Cardiac muscle cell (in vitro differentiated cells and primary cell): ENCODE results near the gene TUBB. TPM values are rescaled to one million over a fixed set of nuclear protein-coding genes. Genes with fewer than 3 reads are reported as not detected.
"Not testable (repeated sequence)": the region's sequence is repeated elsewhere in the genome, so short reads cannot be mapped to it uniquely, and the experiment has no call there.

Experiments used
- DNase-seq, 2 donors: peaks; one replicate each; pipeline versions ENCODE4 v3.0.0 to v3.0.0-alpha.2; 2010 to 2017; ENCODE audit warnings: low read depth in 1 of 2, low spot score in 1 of 2
- H3K27ac ChIP-seq: fragments of 200-600 bp; sonication (generic); 2 replicates; pipeline ENCODE4 v1.5.1; 2016
- H3K27me3 ChIP-seq: fragments of 200-600 bp; sonication (generic); 2 replicates; pipeline ENCODE4 v1.6.0; 2016; ENCODE audit warnings: control low read depth
- H3K36me3 ChIP-seq: fragments of 200-600 bp; sonication (generic); 2 replicates; pipeline ENCODE4 v1.5.1; 2016; ENCODE audit warnings: control low read depth
- H3K4me1 ChIP-seq: fragments of 200-600 bp; sonication (generic); 2 replicates; pipeline ENCODE4 v1.8.1; 2017; ENCODE audit warnings: low read depth, mild to moderate bottlenecking, mixed run types
- H3K4me3 ChIP-seq: fragments of 200-600 bp; sonication (generic); 2 replicates; pipeline ENCODE4 v1.5.1; 2016; ENCODE audit warnings: mild to moderate bottlenecking
- H3K9me3 ChIP-seq: fragments of 200-600 bp; sonication (generic); 2 replicates; pipeline ENCODE4 v1.5.1; 2017; ENCODE audit warnings: low read depth, mild to moderate bottlenecking, control low read depth
- CTCF ChIP-seq: IDR thresholded peaks from 2 replicates; pipeline ENCODE4 v1.5.1; 2012; ENCODE audit warnings: low read depth, mild to moderate bottlenecking, low read length
- polyA plus RNA-seq: library from polyadenylated mRNA; unstranded; fragments of >200 nt; fragmentation: Nextera tagmentation; extraction: Ambion mirVana; gene quantifications from 2 replicates; pipeline ENCODE4 v1.2.1, GENCODE V29; 2016
- total RNA-seq: library from RNA; depleted of rRNA; stranded (reverse); fragments of >200 nt; gene quantifications from 2 replicates; pipeline ENCODE4 v1.2.3, GENCODE V29; 2016

TUBB gene
- total and polyA plus RNA-seq, 2 experiments from 2014 or later: 675 to 827 TPM

GRCh38 chr6:30761791-30762429 is 41.8 kb downstream of the TUBB start:
- Histone ChIP-seq H3K9me3 (no peaks in the 10 kb centered on the region), H3K27ac (no peak overlapping the region), H3K4me3 (no peak overlapping the region), H3K27me3 (no peaks in the 10 kb centered on the region), H3K36me3 (no peaks in the 10 kb centered on the region), H3K4me1 (peaks cover 32% of the 10 kb centered on the region)
- no peak for DNase-seq
- TF ChIP-seq CTCF: no peak

- Histone ChIP-seq H3K27me3 (no peaks in the 10 kb centered on the region), H3K9me3 (no peaks in the 10 kb centered on the region), H3K4me1 (peaks cover 19% of the 10 kb centered on the region), H3K27ac (peak overlapping the region; percentile 99), H3K36me3 (no peaks in the 10 kb centered on the region), H3K4me3 (no peak overlapping the region)
- no peak for DNase-seq
- TF ChIP-seq CTCF: no peak
Measured at GRCh38 chr6:30763155-30763617, 43.0 kb downstream of the TUBB start.

GRCh38 chr6:30763618-30764489 is 43.7 kb downstream of the TUBB start:
- Histone ChIP-seq H3K9me3 (no peaks in the 10 kb centered on the region), H3K4me3 (no peak overlapping the region), H3K4me1 (peaks cover 19% of the 10 kb centered on the region), H3K27ac (peak overlapping the region; percentile 99), H3K27me3 (no peaks in the 10 kb centered on the region), H3K36me3 (no peaks in the 10 kb centered on the region)
- DNase-seq: peak; percentile 65 to 86
- peak; percentile 12 for TF ChIP-seq CTCF

DNA sequence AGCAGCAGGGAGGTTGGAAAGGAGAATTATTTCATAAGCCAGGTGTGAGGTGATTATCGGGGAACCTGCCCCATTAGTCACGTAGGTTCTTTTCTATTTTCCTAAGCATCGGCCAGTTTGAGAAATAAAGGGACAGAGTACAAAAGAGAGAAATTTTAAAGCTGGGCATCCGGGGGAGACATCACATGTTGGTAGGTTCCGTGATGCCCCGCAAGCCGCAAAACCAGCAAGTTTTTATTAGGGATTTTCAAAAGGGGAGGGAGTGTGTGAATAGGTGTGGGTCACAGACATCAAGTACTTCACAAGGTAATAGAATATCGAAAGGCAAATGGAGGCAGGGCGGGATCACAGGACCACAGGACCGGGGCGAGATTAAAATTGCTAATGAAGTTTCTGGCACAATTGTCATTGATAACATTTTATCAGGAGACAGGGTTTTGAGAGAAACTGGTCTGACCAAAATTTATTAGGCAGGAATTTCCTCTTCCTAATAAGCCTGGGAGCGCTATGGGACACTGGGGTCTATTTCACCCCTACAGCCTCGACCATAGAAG is 44.4 kb downstream of the TUBB start:
- not testable (repeated sequence) for H3K36me3 ChIP-seq, DNase-seq, H3K9me3 ChIP-seq, H3K27me3 ChIP-seq, H3K4me3 ChIP-seq
- peak overlapping the region; percentile 99 for H3K27ac ChIP-seq
- H3K4me1 ChIP-seq: peaks cover 25% of the 10 kb centered on the region

GRCh38 chr6:30765495-30765894 is 45.3 kb downstream of the TUBB start:
- not testable (repeated sequence) for H3K4me3 ChIP-seq, DNase-seq, H3K27me3 ChIP-seq, H3K36me3 ChIP-seq, H3K27ac ChIP-seq, H3K9me3 ChIP-seq
- H3K4me1 ChIP-seq: peaks cover 33% of the 10 kb centered on the region

- peaks cover 33% of the 10 kb centered on the region for H3K4me1 ChIP-seq
- H3K27me3 ChIP-seq: no peaks in the 10 kb centered on the region
- H3K9me3 ChIP-seq: no peaks in the 10 kb centered on the region
- DNase-seq: no peak
- no peak overlapping the region for H3K4me3 ChIP-seq
- no peaks in the 10 kb centered on the region for H3K36me3 ChIP-seq
- no peak for TF ChIP-seq CTCF
- H3K27ac ChIP-seq: peak overlapping the region; percentile 16
Measured at GRCh38 chr6:30766461-30767157, 46.5 kb downstream of the TUBB start.
